ENCODE data around the gene FKBP14. TPM values are rescaled to one million over a fixed set of nuclear protein-coding genes. Genes with fewer than 3 reads are reported as not detected.

FKBP14 gene
- total and polyA plus RNA-seq, 12 donors: 3.0 to 16.0 (median 13.1) TPM

DNA sequence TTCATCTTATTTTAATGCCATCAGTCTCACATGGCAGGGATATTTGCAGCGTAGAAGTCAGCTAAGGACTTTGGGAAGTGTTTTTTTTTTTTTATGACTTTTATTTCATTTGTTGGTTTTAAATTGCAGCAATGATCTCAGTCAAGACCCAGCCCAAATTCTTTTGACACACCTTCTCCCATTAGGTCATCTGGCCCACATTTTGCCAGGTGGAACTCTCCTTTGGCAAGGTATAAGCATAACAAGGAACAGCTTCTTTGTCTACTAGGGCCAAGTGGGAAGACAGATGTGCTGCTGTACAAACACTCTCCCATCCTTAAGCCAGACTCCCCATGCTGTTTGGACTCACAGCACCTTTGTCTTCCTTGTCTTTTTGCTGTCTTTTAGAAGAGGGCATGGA is 43.5 kb upstream of the FKBP14 start:
- Histone ChIP-seq H3K9me3 (no peaks in the 10 kb centered on the region), H3K4me3 (no peak overlapping the region)
- intact Hi-C loops (cut with DNase I): loop anchor here in 2 of 10 donors (10.0 kb wide), 1 partner anchor 435 kb away; no protein-coding TSS in a partner anchor

DNA sequence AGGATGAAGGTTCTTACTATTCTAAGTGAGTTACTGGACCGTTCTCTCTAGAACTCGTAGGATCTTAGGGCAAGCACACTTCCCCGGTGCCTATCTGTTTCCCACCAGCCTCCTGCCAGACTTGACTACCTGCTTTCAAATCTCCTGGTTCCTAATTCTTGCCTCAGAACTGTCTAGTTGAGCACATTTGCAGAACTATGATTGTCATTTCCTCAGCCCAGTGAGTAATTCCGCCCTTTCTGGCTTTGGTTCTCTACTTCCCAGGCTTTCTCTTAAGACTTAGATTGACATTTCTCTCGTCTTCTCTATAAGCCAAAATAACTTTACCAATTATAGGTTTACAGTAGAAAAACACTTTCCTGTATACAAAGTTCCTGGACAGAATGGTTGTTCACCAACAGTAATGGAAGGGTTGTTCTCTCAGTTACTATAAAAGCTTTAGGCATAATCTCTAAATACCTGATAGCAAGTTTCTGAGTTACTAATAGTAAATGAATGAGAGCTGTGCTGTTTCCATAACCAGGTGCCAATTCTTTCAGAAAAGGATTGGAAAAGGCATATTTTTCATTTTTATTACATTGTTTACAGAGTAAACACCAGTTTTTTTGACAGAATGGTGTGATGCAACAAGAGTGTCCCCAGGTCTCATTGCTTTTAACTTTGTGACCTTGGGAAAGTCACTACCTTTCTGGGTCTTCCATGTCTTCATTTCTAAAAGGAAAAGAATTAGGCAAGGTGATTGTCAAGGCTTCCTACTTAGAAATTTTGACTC is 42.8 kb upstream of the FKBP14 start:
- H3K4me1 ChIP-seq: peaks cover 0 to 32% (median 8%) of the 10 kb centered on the region in 9 donors
- no peak for ATAC-seq
- 84 to 88% methylated on average over 5 of the region's 5 CpGs for WGBS, 2 donors
- H3K9me3 ChIP-seq: no peaks in the 10 kb centered on the region
- H3K27ac ChIP-seq: no peak overlapping the region
- TF ChIP-seq, protein P1, sequence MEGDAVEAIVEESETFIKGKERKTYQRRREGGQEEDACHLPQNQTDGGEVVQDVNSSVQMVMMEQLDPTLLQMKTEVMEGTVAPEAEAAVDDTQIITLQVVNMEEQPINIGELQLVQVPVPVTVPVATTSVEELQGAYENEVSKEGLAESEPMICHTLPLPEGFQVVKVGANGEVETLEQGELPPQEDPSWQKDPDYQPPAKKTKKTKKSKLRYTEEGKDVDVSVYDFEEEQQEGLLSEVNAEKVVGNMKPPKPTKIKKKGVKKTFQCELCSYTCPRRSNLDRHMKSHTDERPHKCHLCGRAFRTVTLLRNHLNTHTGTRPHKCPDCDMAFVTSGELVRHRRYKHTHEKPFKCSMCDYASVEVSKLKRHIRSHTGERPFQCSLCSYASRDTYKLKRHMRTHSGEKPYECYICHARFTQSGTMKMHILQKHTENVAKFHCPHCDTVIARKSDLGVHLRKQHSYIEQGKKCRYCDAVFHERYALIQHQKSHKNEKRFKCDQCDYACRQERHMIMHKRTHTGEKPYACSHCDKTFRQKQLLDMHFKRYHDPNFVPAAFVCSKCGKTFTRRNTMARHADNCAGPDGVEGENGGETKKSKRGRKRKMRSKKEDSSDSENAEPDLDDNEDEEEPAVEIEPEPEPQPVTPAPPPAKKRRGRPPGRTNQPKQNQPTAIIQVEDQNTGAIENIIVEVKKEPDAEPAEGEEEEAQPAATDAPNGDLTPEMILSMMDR (IDR thresholded peaks at IDR 0.05): no peak
- no peaks in the 10 kb centered on the region for H3K27me3 ChIP-seq
- DNase-seq: no peak
- intact Hi-C loops (cut with DNase I): loop anchor here in 7 of 10 donors (5.0 to 10.0 kb wide), 4 partner anchors 124 to 324 kb away; no protein-coding TSS in a partner anchor
- H3K36me3 ChIP-seq: peaks cover 0 to 38% (median 4%) of the 10 kb centered on the region in 9 donors
- H3K4me3 ChIP-seq: no peak overlapping the region

More for the DNA sequence above, 43.5 kb upstream of the FKBP14 start:
- WGBS, 2 donors: 0 to 75% methylated on average over 1 of the region's 1 CpG
- DNase-seq (no peak), ATAC-seq (no peak)
- Histone ChIP-seq H3K4me1 (peaks cover 0 to 32% (median 8%) of the 10 kb centered on the region in 9 donors), H3K27me3 (no peaks in the 10 kb centered on the region), H3K36me3 (peaks cover 0 to 34% (median 4%) of the 10 kb centered on the region in 9 donors), H3K27ac (no peak overlapping the region)
- TF ChIP-seq, protein P1 (IDR thresholded peaks at IDR 0.05): no peak

DNA sequence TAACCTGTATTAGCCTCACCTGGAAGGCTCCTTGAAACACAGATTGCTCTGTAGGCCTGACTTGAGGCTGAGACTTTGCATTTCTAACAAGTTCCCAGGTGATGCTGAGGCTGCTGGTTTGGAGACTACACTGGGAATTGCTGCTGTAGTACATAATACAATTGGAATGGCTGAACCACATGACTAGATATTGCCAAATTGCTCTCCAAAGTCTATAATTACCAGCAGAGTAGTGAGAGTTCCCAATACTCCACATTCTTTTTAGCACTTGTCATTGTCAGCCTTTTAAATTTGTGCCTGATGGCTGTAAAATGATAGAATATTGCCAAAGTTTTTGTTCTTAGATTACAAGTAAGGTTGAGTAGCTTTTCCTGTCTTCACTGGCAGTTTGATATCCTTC is 41.6 kb upstream of the FKBP14 start:
- intact Hi-C loops (cut with DNase I): loop anchor here in 7 of 10 donors (5.0 to 10.0 kb wide), 4 partner anchors 123 to 323 kb away; no protein-coding TSS in a partner anchor

GRCh38 chr7:30066687-30067086 is 40.2 kb upstream of the FKBP14 start:
- DNase-seq: no peak
- H3K36me3 ChIP-seq: peaks cover 0 to 63% (median 7%) of the 10 kb centered on the region in 9 donors
- peaks cover 0 to 25% (median 8%) of the 10 kb centered on the region in 9 donors for H3K4me1 ChIP-seq
- no peak for ATAC-seq
- intact Hi-C loops (cut with DNase I): loop anchor here in 7 of 10 donors (5.0 to 10.0 kb wide), 4 partner anchors 122 to 322 kb away; no protein-coding TSS in a partner anchor
- H3K27me3 ChIP-seq: no peaks in the 10 kb centered on the region
- WGBS, 2 donors: 98 to 100% methylated on average over 1 of the region's 1 CpG
- H3K4me3 ChIP-seq: no peak overlapping the region
- TF ChIP-seq, protein P1 (IDR thresholded peaks at IDR 0.05): no peak
- no peaks in the 10 kb centered on the region for H3K9me3 ChIP-seq
- no peak overlapping the region for H3K27ac ChIP-seq

More for the DNA sequence above, 41.6 kb upstream of the FKBP14 start:
- H3K27me3 ChIP-seq: no peaks in the 10 kb centered on the region
- TF ChIP-seq, protein P1 (IDR thresholded peaks at IDR 0.05): no peak
- DNase-seq: no peak
- ATAC-seq: peak in 7 of 8 donors; percentile 61 to 86 (median 67)
- no peaks in the 10 kb centered on the region for H3K9me3 ChIP-seq
- H3K4me1 ChIP-seq: peaks cover 0 to 32% (median 8%) of the 10 kb centered on the region in 9 donors
- H3K27ac ChIP-seq: peak overlapping the region in 1 of 10 donors; percentile 34
- peaks cover 0 to 50% (median 7%) of the 10 kb centered on the region in 9 donors for H3K36me3 ChIP-seq
- no peak overlapping the region for H3K4me3 ChIP-seq
